Hematopoietic multipotent progenitor cell treated with erythropoietin and hydrocortisone succinate and interleukin-3 and kit ligand, for 15 days (in vitro differentiated cells): ENCODE measurements around the gene FOXA2.
"Not testable (repeated sequence)": the region's sequence is repeated elsewhere in the genome, so short reads cannot be mapped to it uniquely, and the experiment has no call there.

Experiments
- DNase-seq: peaks from one replicate; pipeline ENCODE4 v3.0.0-alpha.2; 2015; ENCODE audit warnings: low spot score

FOXA2 gene

GRCh38 chr20:22584522-22584921, at the start of gene FOXA2:
FOXA2 (minus strand) TSS chr20:22584572; CDS start chr20:22584278, 294 bp downstream.
- no peak for DNase-seq

- no peak for DNase-seq
Observed at GRCh38 chr20:22630701-22631100, 46.3 kb upstream of the FOXA2 start.

- DNase-seq = no peak
Observed at GRCh38 chr20:22629927-22630326, 45.6 kb upstream of the FOXA2 start.

- no peak for DNase-seq
Observed at GRCh38 chr20:22629447-22629846, 45.1 kb upstream of the FOXA2 start.

- DNase-seq = no peak
Observed at GRCh38 chr20:22626496-22626895, 42.1 kb upstream of the FOXA2 start.

- DNase-seq = no peak
Observed at GRCh38 chr20:22623211-22623610, 38.8 kb upstream of the FOXA2 start.

- DNase-seq = no peak
Observed at GRCh38 chr20:22620342-22620741, 36.0 kb upstream of the FOXA2 start.

- DNase-seq = no peak
Observed at GRCh38 chr20:22619806-22620205, 35.4 kb upstream of the FOXA2 start.

- no peak for DNase-seq
Observed at GRCh38 chr20:22619272-22619671, 34.9 kb upstream of the FOXA2 start.

- no peak for DNase-seq
Observed at GRCh38 chr20:22617160-22617559, 32.8 kb upstream of the FOXA2 start.

GRCh38 chr20:22616551-22616950, 32.2 kb upstream of the FOXA2 start:
- no peak for DNase-seq

GRCh38 chr20:22615425-22615824, 31.1 kb upstream of the FOXA2 start:
- DNase-seq = no peak

- DNase-seq = no peak
Observed at GRCh38 chr20:22611636-22612035, 27.3 kb upstream of the FOXA2 start.

- DNase-seq = no peak
Observed at GRCh38 chr20:22607695-22608094, 23.3 kb upstream of the FOXA2 start.

GRCh38 chr20:22604815-22605214, 20.4 kb upstream of the FOXA2 start:
- DNase-seq = no peak

GRCh38 chr20:22601361-22602141, 17.2 kb upstream of the FOXA2 start:
- no peak for DNase-seq

GRCh38 chr20:22599258-22599657, 14.9 kb upstream of the FOXA2 start:
- DNase-seq = not testable (repeated sequence)

- no peak for DNase-seq
Observed at GRCh38 chr20:22597303-22597702, 12.9 kb upstream of the FOXA2 start.

GRCh38 chr20:22590662-22591061, 6.3 kb upstream of the FOXA2 start:
- no peak for DNase-seq

GRCh38 chr20:22586645-22587310, 2.4 kb upstream of the FOXA2 start:
- no peak for DNase-seq

- DNase-seq = no peak
Observed at GRCh38 chr20:22585786-22586493, 1.6 kb upstream of the FOXA2 start.

- DNase-seq = no peak
Observed at GRCh38 chr20:22584922-22585785, 782 bp upstream of the FOXA2 start.
